Measurements from ENCODE around the gene DLGAP1.

Gene DLGAP1

DNA sequence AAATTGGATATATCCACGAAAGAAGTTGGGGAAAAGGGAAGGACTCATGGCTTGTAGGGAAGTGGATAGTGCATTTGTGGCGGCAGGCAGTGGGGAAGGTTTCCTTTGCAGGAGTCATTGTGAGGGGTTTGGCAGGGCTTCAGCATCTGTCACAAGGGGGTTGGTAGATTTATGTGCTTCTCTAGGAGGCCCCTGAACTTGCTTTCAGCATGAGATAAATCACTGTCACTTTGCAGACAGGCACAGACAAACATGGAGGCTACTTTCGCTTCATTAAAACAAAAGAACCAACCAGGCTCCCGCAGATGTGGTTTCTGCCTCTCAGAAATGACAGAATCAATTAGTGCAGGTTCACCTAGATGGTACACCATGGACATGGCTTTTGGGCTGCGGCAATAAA is 664.4 kb downstream of the DLGAP1 start:
- Histone ChIP-seq H3K27me3 (ENCODE audit: insufficient read depth, poor library complexity, severe bottlenecking) (no peaks in the 10 kb centered on the region), H3K27ac (replicated peaks) (no peak overlapping the region), H3K4me3 (replicated peaks; ENCODE audit: insufficient read depth, low read length) (no peak overlapping the region)
- TF ChIP-seq GABPA (IDR thresholded peaks at IDR 0.05; ENCODE audit: low read depth) (no peak), REST (IDR thresholded peaks at IDR 0.05; ENCODE audit: insufficient replicate concordance, low read depth) (no peak), SPI1 (IDR thresholded peaks at IDR 0.05; ENCODE audit: borderline replicate concordance, low read depth) (no peak), CTCF (IDR thresholded peaks at IDR 0.05; ENCODE audit: insufficient read depth, low read length) (no peak), POLR2AphosphoS5 (IDR thresholded peaks at IDR 0.05; ENCODE audit: low read depth) (no peak)
- DNase-seq (ENCODE audit: low read depth in 1 of 2, low spot score in 1 of 2) = no peak

GRCh38 chr18:3789525-3789924 is 665.6 kb downstream of the DLGAP1 start:
- H3K4me3 ChIP-seq (replicated peaks; ENCODE audit: insufficient read depth, low read length) = no peak overlapping the region
- no peak for DNase-seq (ENCODE audit: low read depth in 1 of 2, low spot score in 1 of 2)
- no peaks in the 10 kb centered on the region for H3K27me3 ChIP-seq (ENCODE audit: insufficient read depth, poor library complexity, severe bottlenecking)
- no peak for TF ChIP-seq POLR2AphosphoS5 (IDR thresholded peaks at IDR 0.05; ENCODE audit: low read depth)
- TF ChIP-seq SPI1 (IDR thresholded peaks at IDR 0.05; ENCODE audit: borderline replicate concordance, low read depth) = no peak
- TF ChIP-seq GABPA (IDR thresholded peaks at IDR 0.05; ENCODE audit: low read depth) = no peak
- no peak for TF ChIP-seq CTCF (IDR thresholded peaks at IDR 0.05; ENCODE audit: insufficient read depth, low read length)
- TF ChIP-seq REST (IDR thresholded peaks at IDR 0.05; ENCODE audit: insufficient replicate concordance, low read depth) = no peak
- no peak overlapping the region for H3K27ac ChIP-seq (replicated peaks)

- Histone ChIP-seq H3K4me3 (replicated peaks; ENCODE audit: insufficient read depth, low read length) (no peak overlapping the region), H3K27me3 (ENCODE audit: insufficient read depth, poor library complexity, severe bottlenecking) (no peaks in the 10 kb centered on the region), H3K27ac (replicated peaks) (no peak overlapping the region)
- DNase-seq (ENCODE audit: low read depth in 1 of 2, low spot score in 1 of 2) = no peak
- no peak for TF ChIP-seq CTCF (IDR thresholded peaks at IDR 0.05; ENCODE audit: insufficient read depth, low read length)
- no peak for TF ChIP-seq GABPA (IDR thresholded peaks at IDR 0.05; ENCODE audit: low read depth)
- no peak for TF ChIP-seq REST (IDR thresholded peaks at IDR 0.05; ENCODE audit: insufficient replicate concordance, low read depth)
- no peak for TF ChIP-seq POLR2AphosphoS5 (IDR thresholded peaks at IDR 0.05; ENCODE audit: low read depth)
These were observed 670.2 kb downstream of the DLGAP1 start for GRCh38 chr18:3784949-3785348.

Measured in HL-60 (cell line).